ENCODE data around the gene LRRN4CL.
A peak's percentile ranks its signal among the peaks of the same experiment; 100 is the strongest.
"Not testable (repeated sequence)": the region's sequence is repeated elsewhere in the genome, so short reads cannot be mapped to it uniquely, and the experiment has no call there.

LRRN4CL gene

DNA sequence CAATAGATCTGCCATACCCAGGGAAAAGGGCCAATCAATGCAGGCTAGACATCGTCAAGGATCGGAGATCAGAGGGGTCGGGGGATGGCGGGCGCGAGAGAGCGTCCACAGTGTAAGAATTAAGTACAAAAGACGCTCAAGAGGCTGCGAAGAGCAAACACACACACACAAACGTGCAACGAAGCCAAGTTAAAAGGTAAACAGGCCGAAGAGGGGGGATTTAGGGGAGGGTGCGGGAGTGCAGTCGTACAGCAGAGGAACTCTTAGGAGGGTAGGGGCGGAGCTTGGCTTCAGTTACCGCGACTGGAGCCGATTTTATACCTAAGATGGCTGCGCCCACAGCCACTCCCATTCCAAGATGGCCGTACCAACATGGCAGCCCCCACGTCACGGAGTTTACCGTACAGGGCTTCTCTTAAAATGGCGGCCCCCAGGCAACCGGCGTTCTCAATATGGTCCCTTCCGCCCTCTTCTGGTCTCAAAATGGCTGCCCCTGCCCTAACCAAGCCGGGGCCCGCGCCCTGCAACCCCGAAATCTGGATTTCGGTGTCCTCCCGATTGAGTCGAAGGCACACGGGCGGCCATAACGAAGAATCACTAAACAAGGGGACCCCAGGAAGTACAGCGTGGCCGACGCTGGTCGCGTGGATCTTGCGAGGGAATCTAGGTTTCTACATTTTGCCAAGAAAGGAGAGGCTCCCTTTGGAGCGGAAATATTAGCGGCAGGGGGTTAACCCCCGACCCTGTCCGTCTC is 20.1 kb upstream of the LRRN4CL start:
- peak; percentile 94 for DNase-seq (ENCODE audit: low read depth in 2 of 2)

DNA sequence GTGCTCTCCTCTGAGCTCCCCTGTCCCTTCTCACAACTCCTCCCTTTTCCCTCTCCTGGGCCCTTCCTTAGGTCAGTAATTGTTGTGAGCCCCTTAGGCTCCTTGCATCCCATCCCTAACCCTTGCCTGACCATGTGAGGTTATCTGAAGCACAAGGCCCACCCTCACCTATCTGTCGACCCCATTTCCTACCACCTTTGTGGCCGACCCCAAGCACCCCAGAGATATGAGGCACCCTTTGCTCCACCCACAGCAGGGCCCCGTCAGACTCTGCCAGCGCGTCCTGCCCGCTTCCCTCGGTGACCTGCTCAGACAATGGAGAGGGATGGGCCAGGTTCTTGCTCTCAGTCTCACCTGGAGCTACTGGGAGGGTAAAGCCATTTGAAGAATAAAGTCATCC is 19.5 kb upstream of the LRRN4CL start:
- DNase-seq (ENCODE audit: low read depth in 2 of 2): peak in 1 of 2 donors; percentile 32

DNA sequence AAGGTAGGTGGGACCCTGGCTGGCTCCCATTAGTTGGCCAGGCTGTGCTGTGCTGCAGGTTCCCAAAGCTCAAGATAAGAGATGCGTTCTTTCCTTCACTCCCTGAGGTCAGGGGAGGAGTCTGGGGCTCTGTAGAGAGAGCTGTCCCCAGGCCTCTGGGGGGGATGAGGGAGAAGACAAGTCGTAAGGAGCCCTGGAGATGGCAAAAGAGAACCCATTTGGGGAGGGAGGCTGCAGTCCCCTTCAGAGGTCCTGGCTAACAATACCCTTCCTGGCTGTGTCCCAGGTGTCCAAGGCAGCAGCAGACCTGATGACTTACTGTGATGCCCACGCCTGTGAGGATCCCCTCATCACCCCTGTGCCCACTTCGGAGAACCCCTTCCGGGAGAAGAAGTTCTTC is 19.1 kb upstream of the LRRN4CL start:
- no peak for DNase-seq (ENCODE audit: low read depth in 2 of 2)

- DNase-seq (ENCODE audit: low read depth in 2 of 2): no peak
These were observed 18.0 kb upstream of the LRRN4CL start, which contains the start of the genes BSCL2 and GNG3 for GRCh38 chr11:62707277-62707861. TSS of gene BSCL2 (minus strand) at chr11:62707424. CDS start at chr11:62707195, 229 bp downstream. TSS of gene GNG3 (plus strand) at chr11:62707676. CDS start at chr11:62708296, 620 bp downstream.

- no peak for DNase-seq (ENCODE audit: low read depth in 2 of 2)
These were observed 17.5 kb upstream of the LRRN4CL start for GRCh38 chr11:62706850-62707247.

DNA sequence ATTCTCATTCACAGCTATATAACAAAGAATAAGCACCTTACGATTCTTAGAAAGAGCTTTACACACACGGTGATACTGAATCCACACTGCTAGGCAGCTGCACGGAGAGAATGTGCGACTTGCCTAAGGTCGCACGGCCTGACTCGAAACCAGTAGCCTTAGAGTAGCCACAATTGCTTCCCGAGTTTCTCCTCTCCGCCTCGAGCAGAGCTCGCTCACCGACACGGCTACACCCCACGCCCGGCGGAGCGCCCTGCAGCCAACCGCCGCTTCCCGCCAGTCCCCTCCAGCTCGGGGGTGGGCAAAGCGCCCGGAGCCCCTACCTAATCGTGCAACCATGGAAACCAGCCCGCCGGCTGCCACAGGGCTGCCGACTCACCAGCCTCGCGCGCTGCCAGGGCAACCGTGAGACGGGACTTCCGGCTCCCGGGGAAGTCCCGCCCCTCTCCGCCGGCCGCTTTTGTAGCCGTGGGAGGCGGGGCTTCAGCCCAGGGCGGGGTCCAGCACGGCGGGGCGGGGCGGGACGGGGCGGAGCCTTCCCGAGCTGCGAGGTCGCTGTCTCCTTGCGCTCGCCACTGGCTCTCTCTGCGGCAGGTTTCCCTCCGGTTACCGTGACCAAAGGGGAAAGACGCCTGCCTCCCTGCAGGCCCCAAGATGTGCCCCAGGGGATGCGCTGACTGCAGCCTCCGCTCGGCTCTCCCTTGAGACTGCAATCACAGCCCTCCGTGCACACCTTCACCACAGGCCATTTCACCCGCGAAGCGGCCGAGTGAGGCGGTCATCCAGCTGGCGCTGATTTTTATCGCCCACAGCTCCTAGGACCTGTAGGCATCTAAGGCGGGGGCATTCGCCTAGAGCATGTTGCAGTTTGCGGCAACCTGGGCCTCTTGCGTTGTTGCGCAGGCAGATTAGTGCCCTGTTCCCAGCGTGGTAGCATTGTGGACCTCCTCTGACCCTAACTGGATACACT is 16.8 kb upstream of the LRRN4CL start:
- DNase-seq (ENCODE audit: low read depth in 2 of 2): peak; percentile 84 to 92

DNA sequence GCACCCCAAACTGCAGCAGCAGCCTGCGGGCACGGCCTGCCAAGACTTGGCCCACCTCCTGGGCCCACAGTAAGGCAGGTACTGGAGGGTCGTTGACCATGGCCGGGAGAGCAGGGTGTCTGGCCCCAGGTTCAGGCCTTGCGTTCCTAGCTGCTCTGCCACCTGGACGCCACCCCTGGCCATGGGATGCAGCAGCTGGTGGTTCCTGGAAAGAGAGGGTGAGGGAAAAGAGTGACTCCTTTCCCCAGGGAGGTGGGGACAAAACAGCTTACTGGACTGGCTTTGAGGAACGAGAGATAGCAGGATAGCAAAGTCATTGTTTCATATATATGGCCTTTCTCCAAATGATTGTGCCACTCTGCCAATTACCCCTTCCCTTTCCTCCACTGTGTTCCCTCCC is 16.1 kb upstream of the LRRN4CL start:
- no peak for DNase-seq (ENCODE audit: low read depth in 2 of 2)

GRCh38 chr11:62703921-62704320 is 14.6 kb upstream of the LRRN4CL start:
- DNase-seq (ENCODE audit: low read depth in 2 of 2): not testable (repeated sequence)

- no peak for DNase-seq (ENCODE audit: low read depth in 2 of 2)
These were observed 12.9 kb upstream of the LRRN4CL start for GRCh38 chr11:62702246-62702645.

GRCh38 chr11:62694455-62695167 is 5.3 kb upstream of the LRRN4CL start:
- peak; percentile 55 to 69 for DNase-seq (ENCODE audit: low read depth in 2 of 2)

GRCh38 chr11:62693624-62694023 is 4.3 kb upstream of the LRRN4CL start:
- not testable (repeated sequence) for DNase-seq (ENCODE audit: low read depth in 2 of 2)

DNA sequence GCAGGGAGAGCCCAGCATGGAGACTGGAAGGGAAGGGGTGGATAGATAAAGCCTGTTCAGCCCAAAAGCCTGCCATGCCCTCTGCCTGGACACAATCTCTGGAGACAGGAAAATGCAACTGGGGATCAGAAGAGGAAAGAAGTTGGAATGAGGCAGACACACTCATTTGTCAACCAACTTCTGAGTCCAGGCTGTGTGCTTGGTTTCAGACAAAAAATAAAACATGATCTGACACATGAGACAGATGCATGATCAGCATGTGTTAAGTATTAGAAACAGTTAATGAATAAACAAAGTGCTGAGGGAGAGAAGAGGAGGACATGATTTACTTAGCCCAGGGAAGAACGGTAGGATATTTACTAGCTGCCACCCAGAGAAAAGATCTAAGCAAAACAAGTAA is 839 bp downstream of the LRRN4CL start:
- no peak for DNase-seq (ENCODE audit: low read depth in 2 of 2)

DNA sequence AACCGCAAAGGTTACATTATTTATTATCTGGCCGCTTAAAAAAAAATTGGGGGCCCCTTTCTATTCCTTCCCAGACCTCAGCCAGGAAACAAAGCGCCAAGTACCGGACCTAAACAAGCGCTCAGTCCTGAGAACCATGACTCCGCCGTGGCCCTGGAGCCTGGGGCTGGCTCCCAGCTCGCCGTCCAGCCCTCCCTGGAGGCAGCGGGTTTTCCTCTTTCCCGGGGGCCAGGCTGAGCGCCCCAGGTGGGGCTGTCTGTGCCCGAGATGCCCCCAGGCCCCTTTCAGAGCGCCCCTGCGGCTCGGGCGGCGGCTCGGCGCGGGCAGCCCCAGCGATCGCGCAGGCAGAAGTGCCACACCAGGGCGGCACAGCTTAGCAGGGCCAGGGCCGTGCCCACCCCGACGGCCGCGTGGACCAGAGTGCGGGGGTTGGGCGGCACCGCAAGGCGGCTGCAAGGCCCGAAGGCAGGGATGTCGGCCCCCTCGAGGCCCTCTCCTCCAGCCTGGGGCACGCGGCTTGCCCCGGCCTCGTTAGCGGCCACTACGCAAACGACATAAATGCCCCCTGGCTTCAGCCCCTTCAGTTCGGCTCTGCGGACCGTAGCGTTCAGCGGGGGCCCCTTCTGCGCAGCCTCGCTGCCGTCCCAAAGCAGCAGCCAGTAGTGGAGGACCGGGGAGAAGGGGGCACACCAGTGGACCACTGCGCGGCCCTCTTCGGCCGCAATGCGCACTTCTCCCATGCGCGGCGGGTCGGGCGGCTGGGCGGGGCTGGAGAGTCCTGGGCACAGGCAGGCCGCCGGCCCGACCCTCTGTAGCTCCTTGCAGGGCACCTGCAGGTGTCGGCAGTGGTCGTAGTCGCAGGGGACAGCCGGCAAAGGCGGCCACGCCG is 1.6 kb downstream of the LRRN4CL start:
- no peak for DNase-seq (ENCODE audit: low read depth in 2 of 2)

- no peak for DNase-seq (ENCODE audit: low read depth in 2 of 2)
These were observed 6.8 kb downstream of the LRRN4CL start for GRCh38 chr11:62682518-62682917.

GRCh38 chr11:62680825-62681240 is 8.5 kb downstream of the LRRN4CL start:
- DNase-seq (ENCODE audit: low read depth in 2 of 2): no peak

DNA sequence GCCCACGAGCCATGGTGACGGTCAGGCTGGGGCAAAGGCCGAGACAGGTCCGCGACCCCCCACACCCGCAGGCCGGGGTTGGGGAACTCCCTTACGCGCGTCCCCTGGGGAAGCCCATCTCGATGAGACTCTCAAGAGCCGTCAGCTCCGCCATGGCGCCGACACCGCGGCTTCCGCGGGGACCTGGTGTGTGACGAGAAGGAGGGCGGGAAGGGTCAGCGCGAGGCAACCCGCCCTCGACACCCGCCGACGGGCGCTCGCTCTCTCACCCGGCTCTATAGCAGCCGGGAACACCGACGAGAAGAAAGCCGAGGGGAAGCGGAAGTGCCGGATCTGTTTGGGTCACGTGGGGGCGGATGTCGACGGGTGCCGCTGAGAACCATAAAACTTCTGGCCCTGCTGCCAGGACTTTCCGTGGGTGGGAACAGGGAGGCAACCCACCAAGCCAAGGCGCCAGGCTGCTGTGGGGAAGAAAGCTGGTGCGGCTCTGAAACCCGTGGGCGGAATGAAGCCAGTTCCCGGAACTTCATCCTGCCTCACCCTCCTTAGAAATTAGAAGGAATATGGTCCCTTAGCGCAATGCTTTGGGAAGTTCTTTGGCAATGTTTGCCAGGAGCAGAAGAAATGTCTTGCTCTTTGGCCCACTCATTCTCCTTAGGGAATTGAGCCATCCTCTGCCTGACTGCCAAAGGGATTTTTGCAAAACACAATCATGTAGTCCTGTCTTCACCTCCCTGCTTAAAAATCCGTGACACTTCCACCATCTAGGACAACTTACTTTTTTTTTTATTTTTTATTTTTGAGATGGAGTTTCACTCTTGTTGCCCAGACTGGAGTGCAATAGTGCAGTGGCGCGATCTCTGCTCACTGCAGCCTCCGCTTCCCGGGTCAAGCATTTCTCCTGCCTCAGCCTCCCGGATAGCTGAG is 10.3 kb downstream of the LRRN4CL start, which contains the start of gene UBXN1:
Gene UBXN1 (minus strand): TSS at position 304 of the 927 bp plus-strand sequence. CDS start 150 bp downstream, at position 154.
- peak; percentile 82 to 86 for DNase-seq (ENCODE audit: low read depth in 2 of 2)

- no peak for DNase-seq (ENCODE audit: low read depth in 2 of 2)
These were observed 10.9 kb downstream of the LRRN4CL start for GRCh38 chr11:62678433-62678769.

DNA sequence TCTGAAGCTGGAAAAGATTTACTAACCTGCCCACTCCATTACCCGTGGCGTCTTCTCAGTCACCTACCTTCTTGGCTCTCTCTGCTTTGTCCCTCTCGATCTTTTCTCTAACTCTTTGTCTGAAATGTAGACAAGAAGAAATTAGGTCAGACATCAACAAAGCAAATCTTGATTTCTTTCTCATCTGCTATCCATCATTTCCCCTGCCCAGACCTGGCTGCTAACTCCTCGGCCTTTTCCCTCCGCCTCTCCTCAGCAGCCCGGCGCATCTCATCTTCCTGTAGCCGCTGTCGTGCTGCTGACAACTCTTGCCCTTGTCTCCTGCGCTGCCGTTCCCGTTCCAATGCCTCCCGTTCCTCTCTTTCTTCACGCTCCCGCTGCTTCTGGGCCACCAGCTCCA is 11.6 kb downstream of the LRRN4CL start:
- no peak for DNase-seq (ENCODE audit: low read depth in 2 of 2)

GRCh38 chr11:62677156-62677555 is 12.2 kb downstream of the LRRN4CL start:
- DNase-seq (ENCODE audit: low read depth in 2 of 2): no peak
